H9 (cell line): ENCODE data around the gene FDX1. TPM values are rescaled to one million over a fixed set of nuclear protein-coding genes. Genes with fewer than 3 reads are reported as not detected.

Source experiments
- DNase-seq: peaks from one replicate; pipeline ENCODE4 v3.0.0-alpha.2; 2017
- H2AFZ ChIP-seq: one replicate; pipeline ENCODE4 v1.6.1; 2013; ENCODE audit warnings: mild to moderate bottlenecking, low read length, control low read depth, moderate library complexity
- H2AK5ac ChIP-seq: 2 replicates; pipeline ENCODE4 v1.6.1; 2013; ENCODE audit warnings: low read length, control low read depth, mixed read lengths; ENCODE audit not compliant: insufficient read length
- H2BK120ac ChIP-seq: one replicate; pipeline ENCODE4 v1.6.1; 2013; ENCODE audit warnings: low read depth, mild to moderate bottlenecking, low read length, control low read depth, inconsistent platforms; ENCODE audit not compliant: poor library complexity, severe bottlenecking
- H2BK12ac ChIP-seq: 2 replicates; pipeline ENCODE4 v1.6.1; 2013; ENCODE audit warnings: low read length, control low read depth, mixed read lengths, low read depth; ENCODE audit not compliant: insufficient read length
- H2BK15ac ChIP-seq: 2 replicates; pipeline ENCODE4 v1.6.1; 2013; ENCODE audit warnings: low read depth, low read length, control low read depth
- H2BK20ac ChIP-seq: one replicate; pipeline ENCODE4 v1.6.1; 2013; ENCODE audit warnings: low read depth, mild to moderate bottlenecking, low read length, control low read depth, inconsistent platforms; ENCODE audit not compliant: poor library complexity, severe bottlenecking
- H2BK5ac ChIP-seq: 2 replicates; pipeline ENCODE4 v1.6.1; 2013; ENCODE audit warnings: low read length, control low read depth, mixed read lengths; ENCODE audit not compliant: insufficient read length
- H3K14ac ChIP-seq: 2 replicates; pipeline ENCODE4 v1.6.1; 2013; ENCODE audit warnings: low read length, control low read depth; ENCODE audit not compliant: insufficient read depth
- H3K18ac ChIP-seq: 2 replicates; pipeline ENCODE4 v1.6.1; 2013; ENCODE audit warnings: low read depth, mild to moderate bottlenecking, mixed read lengths, low read length, control low read depth; ENCODE audit not compliant: insufficient read length
- H3K23ac ChIP-seq: 2 replicates; pipeline ENCODE4 v1.6.1; 2013; ENCODE audit warnings: low read length, control low read depth, mixed read lengths, low read depth; ENCODE audit not compliant: insufficient read length
- H3K23me2 ChIP-seq: 2 replicates; pipeline ENCODE4 v1.6.1; 2013; ENCODE audit warnings: low read depth, mild to moderate bottlenecking, mixed read lengths, low read length, control low read depth; ENCODE audit not compliant: insufficient read length, poor library complexity, severe bottlenecking
- H3K27ac ChIP-seq: 2 replicates; pipeline ENCODE4 v1.5.1; 2013; ENCODE audit warnings: low read length, control low read depth, mixed read lengths, low read depth; ENCODE audit not compliant: insufficient read length
- H3K27me3 ChIP-seq: 2 replicates; pipeline ENCODE4 v1.6.1; 2013; ENCODE audit warnings: low read length, control low read depth, inconsistent platforms; ENCODE audit not compliant: insufficient read depth
- H3K4ac ChIP-seq: 2 replicates; pipeline ENCODE4 v1.6.1; 2013; ENCODE audit warnings: low read depth, mild to moderate bottlenecking, control low read depth, inconsistent platforms, low read length, moderate library complexity
- H3K4me1 ChIP-seq: 2 replicates; pipeline ENCODE4 v1.6.1; 2013; ENCODE audit warnings: low read length, control low read depth, inconsistent platforms; ENCODE audit not compliant: insufficient read depth
- H3K4me2 ChIP-seq: 2 replicates; pipeline ENCODE4 v1.6.1; 2013; ENCODE audit warnings: low read length, control low read depth, mixed read lengths; ENCODE audit not compliant: insufficient read length, insufficient read depth
- H3K56ac ChIP-seq: 2 replicates; pipeline ENCODE4 v1.6.1; 2013; ENCODE audit warnings: low read depth, mild to moderate bottlenecking, mixed read lengths, low read length, control low read depth; ENCODE audit not compliant: insufficient read length
- H3K79me1 ChIP-seq: 2 replicates; pipeline ENCODE4 v1.6.1; 2013; ENCODE audit warnings: low read depth, mild to moderate bottlenecking, moderate library complexity, low read length, control low read depth, inconsistent platforms; ENCODE audit not compliant: insufficient read depth, poor library complexity, severe bottlenecking
- H3K79me2 ChIP-seq: 2 replicates; pipeline ENCODE4 v1.6.1; 2013; ENCODE audit warnings: low read length, control low read depth, inconsistent platforms; ENCODE audit not compliant: insufficient read depth
- H3K9ac ChIP-seq: 2 replicates; pipeline ENCODE4 v1.6.1; 2013; ENCODE audit warnings: low read length, control low read depth, mixed read lengths; ENCODE audit not compliant: insufficient read length; ENCODE audit errors: extremely low read depth
- H3K9me3 ChIP-seq: one replicate; pipeline ENCODE4 v1.6.1; 2013; ENCODE audit warnings: low read depth, low read length, inconsistent platforms; ENCODE audit not compliant: control insufficient read depth
- H3T11ph ChIP-seq: one replicate; pipeline ENCODE4 v1.6.1; 2013; ENCODE audit warnings: mild to moderate bottlenecking, low read length, control low read depth, inconsistent platforms
- H4K20me1 ChIP-seq: one replicate; pipeline ENCODE4 v1.6.1; 2013; ENCODE audit not compliant: control insufficient read depth, insufficient read length, insufficient read depth
- H4K5ac ChIP-seq: 2 replicates; pipeline ENCODE4 v1.6.1; 2013; ENCODE audit warnings: low read depth, mild to moderate bottlenecking, mixed read lengths, low read length, control low read depth; ENCODE audit not compliant: insufficient read length
- H4K8ac ChIP-seq: replicated peaks from 2 replicates; pipeline ENCODE4 v1.6.1; 2013; ENCODE audit warnings: low read length, control low read depth, mixed read lengths, low read depth; ENCODE audit not compliant: insufficient read length
- H4K91ac ChIP-seq: 2 replicates; pipeline ENCODE4 v1.6.1; 2013; ENCODE audit warnings: low read depth, mild to moderate bottlenecking, moderate library complexity, mixed read lengths, low read length, control low read depth; ENCODE audit not compliant: insufficient read length
- H3K27ac Mint-ChIP-seq, 3 experiments: 2 replicates in 2 of 3; 3 replicates in 1 of 3; pipeline ENCODE4 v1.8.0; 2020 to 2021; ENCODE audit warnings: mixed read lengths in 3 of 3, mild to moderate bottlenecking in 1 of 3, moderate library complexity in 1 of 3
- H3K27me3 Mint-ChIP-seq: 2 replicates; pipeline ENCODE4 v1.8.0; 2021; ENCODE audit warnings: low read depth, mild to moderate bottlenecking, moderate library complexity, mixed read lengths
- H3K36me3 Mint-ChIP-seq, 3 experiments: 2 replicates in 2 of 3; 3 replicates in 1 of 3; pipeline ENCODE4 v1.8.0; 2020 to 2021; ENCODE audit warnings: low read depth in 3 of 3, mixed read lengths in 3 of 3; ENCODE audit not compliant: insufficient read depth in 1 of 3
- H3K4me1 Mint-ChIP-seq, 2 experiments: 2 replicates each; pipeline ENCODE4 v1.8.0; 2020; ENCODE audit warnings: mixed read lengths in 2 of 2
- H3K4me3 Mint-ChIP-seq, 2 experiments: 2 replicates in 1 of 2; 3 replicates in 1 of 2; pipeline ENCODE4 v1.8.0; 2020 to 2021; ENCODE audit warnings: mild to moderate bottlenecking in 2 of 2, mixed read lengths in 2 of 2, moderate library complexity in 1 of 2
- H3K9me3 Mint-ChIP-seq, 2 experiments: 2 replicates in 1 of 2; 3 replicates in 1 of 2; pipeline ENCODE4 v1.8.0; 2020; ENCODE audit warnings: mild to moderate bottlenecking in 2 of 2, mixed read lengths in 2 of 2, moderate library complexity in 1 of 2
- CTCF ChIP-seq: fragments of 200-600 bp; sonication (generic); conservative IDR thresholded peaks from 3 replicates; pipeline ENCODE4 v1.8.0; 2021; ENCODE audit warnings: antibody characterized with exemption, mild to moderate bottlenecking
- WGBS: extraction: QIAGEN DNeasy Blood & Tissue Kit; methylation state at CpG from one replicate; pipeline ENCODE4 v1.1.7; 2013; ENCODE audit warnings: missing lambda C conversion rate, low lambda C conversion rate, mixed read lengths; ENCODE audit not compliant: insufficient read length; ENCODE audit errors: extremely low coverage; 5-methylcytosine and 5-hydroxymethylcytosine counted together
- total RNA-seq: library from RNA; stranded (reverse); gene quantifications from 2 replicates; pipeline ENCODE4 v1.2.1, GENCODE V29; 2021

Gene FDX1
- total RNA-seq, 1 experiment from 2014 or later = 10.1 TPM

- H3K4me1 ChIP-seq = no peaks in the 10 kb centered on the region; the same call in 1 of the 2 replicates
- H2BK12ac ChIP-seq = no peak overlapping the region
- H2BK5ac ChIP-seq = no peak overlapping the region
- no peak overlapping the region for H3K18ac ChIP-seq
- WGBS = no CpG with 5 or more reads among the region's 1 CpG
- Mint-ChIP-seq H3K27me3 (no peaks in the 10 kb centered on the region; the same call in 1 of the 2 replicates), H3K27ac (peak overlapping the region in 1 of 3 experiments; percentile 57; a peak in 2 of 7 replicates), H3K36me3 (peaks cover 0 to 2% (median 0%) of the 10 kb centered on the region in 3 experiments; a peak in 1 of 7 replicates), H3K4me1 (peaks cover 6 to 10% of the 10 kb centered on the region in 2 experiments; a peak in 3 of 4 replicates), H3K4me3 (no peak overlapping the region), H3K9me3 (peaks cover 0 to 6% of the 10 kb centered on the region in 2 experiments; a peak in 3 of 5 replicates)
- H2BK15ac ChIP-seq = no peak overlapping the region
- no peak overlapping the region for H4K8ac ChIP-seq
- H3K27me3 ChIP-seq = no peaks in the 10 kb centered on the region
- no peak overlapping the region for H2BK20ac ChIP-seq
- TF ChIP-seq CTCF = no peak
- no peaks in the 10 kb centered on the region for H4K20me1 ChIP-seq
- no peak overlapping the region for H3T11ph ChIP-seq
- no peak overlapping the region for H3K9ac ChIP-seq
- no peaks in the 10 kb centered on the region for H3K79me2 ChIP-seq
- no peak overlapping the region for H3K56ac ChIP-seq
- no peak overlapping the region for H2AK5ac ChIP-seq
- H3K23me2 ChIP-seq = no peaks in the 10 kb centered on the region
- H2AFZ ChIP-seq = no peak overlapping the region
- no peak overlapping the region for H3K23ac ChIP-seq
- H3K27ac ChIP-seq = no peak overlapping the region
- H3K14ac ChIP-seq = no peak overlapping the region
- no peak for DNase-seq
- H3K9me3 ChIP-seq = no peaks in the 10 kb centered on the region
- H4K91ac ChIP-seq = no peak overlapping the region
- no peak overlapping the region for H3K4me2 ChIP-seq
- no peak overlapping the region for H4K5ac ChIP-seq
- H2BK120ac ChIP-seq = no peak overlapping the region
- H3K4ac ChIP-seq = no peak overlapping the region
- H3K79me1 ChIP-seq = no peaks in the 10 kb centered on the region
Observed at GRCh38 chr11:110490886-110491285, 61.1 kb downstream of the FDX1 start.
